ENCODE data around the gene KCNAB1.

The KCNAB1 gene

DNA sequence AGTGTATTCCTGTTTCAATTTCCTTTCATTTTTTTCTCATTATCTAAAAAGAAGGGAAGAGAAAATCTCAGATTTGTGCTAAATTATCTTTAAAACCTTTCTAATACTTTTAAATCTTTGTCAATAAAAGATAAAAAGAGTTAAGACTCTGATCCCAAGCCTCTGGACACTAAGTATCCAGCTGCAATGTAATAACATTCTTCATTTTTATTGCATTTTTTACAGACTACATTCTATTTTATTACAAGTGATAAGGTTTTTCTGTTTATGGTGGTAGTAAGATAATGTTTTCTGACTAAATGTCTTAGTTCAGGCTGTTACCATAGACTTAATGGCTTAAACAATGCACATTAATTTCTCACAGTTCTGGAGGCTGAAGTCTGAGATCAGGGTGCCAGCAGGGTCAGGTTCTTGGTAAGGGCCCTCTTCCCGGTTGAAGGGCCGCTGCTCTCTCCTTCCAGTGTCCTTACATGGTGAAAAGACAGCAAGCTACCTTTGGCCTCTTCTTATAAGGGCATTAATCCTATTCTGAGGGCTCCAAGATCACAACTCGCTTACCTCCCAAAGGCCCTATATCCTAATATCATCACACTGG is 19.7 kb downstream of the KCNAB1 start:
- no peak for DNase-seq

DNA sequence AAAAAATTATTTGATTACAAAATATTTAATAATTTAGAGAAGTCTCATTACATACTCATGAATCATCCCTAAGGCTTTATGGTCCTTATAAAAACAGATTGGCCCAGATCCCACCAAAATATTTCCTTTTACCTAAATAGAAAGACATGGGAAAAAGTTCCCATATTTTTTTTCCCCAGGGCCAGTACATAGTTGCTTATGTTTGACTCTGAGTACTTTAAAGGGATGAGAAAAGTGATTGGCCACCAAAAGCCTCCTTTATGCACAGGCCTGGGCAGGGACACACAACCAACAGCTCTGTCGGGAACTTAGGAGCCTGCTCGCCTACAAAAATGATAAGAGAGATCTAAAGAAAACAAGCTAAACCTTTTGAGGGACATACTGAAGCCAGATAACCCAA is 22.3 kb downstream of the KCNAB1 start:
- DNase-seq, result no peak

DNA sequence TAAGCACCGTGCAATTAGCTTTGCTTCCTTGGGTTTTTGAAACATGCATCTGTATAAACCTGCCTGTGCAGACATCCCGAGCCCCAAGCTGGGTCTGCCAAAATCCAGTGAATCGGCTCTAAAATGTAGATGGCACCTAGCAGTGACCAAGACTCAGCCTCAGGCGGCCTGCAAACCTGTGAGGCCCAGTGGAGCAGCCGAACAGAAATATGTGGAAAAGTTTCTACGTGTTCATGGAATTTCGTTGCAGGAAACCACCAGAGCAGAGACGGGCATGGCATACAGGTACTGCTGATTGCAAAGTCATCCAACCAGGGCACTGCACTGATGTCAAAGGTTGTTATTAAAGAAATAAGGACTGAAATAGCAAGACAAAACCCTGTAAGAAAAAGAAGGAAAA is 22.8 kb downstream of the KCNAB1 start:
- no peak for DNase-seq

DNA sequence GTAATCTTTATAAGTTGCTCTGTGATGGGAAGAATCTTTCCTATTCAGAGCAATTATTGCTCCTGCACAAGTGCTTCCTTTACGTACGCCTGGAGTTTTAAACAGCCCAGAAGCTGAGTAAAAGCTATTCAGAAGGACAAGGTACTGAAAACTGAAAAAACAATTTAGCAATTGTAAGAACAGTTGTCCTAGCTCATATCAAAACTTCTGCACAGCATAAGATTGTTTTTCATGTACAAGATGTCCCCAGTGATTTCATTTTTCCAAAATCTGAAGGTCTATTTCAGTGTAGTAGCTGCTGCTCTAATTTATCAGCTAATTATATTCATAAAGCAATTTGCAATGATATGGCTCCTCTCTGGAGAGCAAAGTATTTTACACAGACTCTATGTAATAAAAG is 23.7 kb downstream of the KCNAB1 start:
- no peak for DNase-seq

DNA sequence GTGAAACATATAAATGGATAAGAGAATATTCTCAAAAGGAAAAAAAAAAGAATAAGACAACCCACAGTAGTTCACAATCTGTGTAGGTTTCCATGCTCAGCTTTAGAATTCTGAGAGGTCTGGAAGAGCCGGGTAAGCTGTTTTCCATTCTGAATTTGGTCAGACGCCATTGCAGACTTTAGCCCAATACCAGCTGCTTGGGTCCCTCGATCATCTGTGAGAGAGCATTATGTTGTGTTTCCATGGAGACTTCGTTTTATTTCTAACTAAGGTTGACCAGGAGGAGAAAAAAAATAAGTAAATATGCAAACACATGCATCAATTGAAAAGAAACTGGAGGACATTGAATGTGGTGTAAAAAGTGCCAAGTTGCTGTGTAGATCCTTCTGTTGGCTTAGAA is 25.5 kb downstream of the KCNAB1 start:
- DNase-seq, result no peak

- DNase-seq, result no peak
Observed at GRCh38 chr3:156148345-156148945, 28.1 kb downstream of the KCNAB1 start.

GRCh38 chr3:156148946-156149381 is 28.6 kb downstream of the KCNAB1 start:
- no peak for DNase-seq

- DNase-seq, result no peak
Observed at GRCh38 chr3:156149876-156150275, 29.5 kb downstream of the KCNAB1 start.

- DNase-seq, result peak; percentile 34 to 67
Observed at GRCh38 chr3:156150434-156151066, 30.2 kb downstream of the KCNAB1 start.

- DNase-seq, result peak; percentile 77 to 80
Observed at GRCh38 chr3:156151824-156152428, 31.5 kb downstream of the KCNAB1 start.

DNA sequence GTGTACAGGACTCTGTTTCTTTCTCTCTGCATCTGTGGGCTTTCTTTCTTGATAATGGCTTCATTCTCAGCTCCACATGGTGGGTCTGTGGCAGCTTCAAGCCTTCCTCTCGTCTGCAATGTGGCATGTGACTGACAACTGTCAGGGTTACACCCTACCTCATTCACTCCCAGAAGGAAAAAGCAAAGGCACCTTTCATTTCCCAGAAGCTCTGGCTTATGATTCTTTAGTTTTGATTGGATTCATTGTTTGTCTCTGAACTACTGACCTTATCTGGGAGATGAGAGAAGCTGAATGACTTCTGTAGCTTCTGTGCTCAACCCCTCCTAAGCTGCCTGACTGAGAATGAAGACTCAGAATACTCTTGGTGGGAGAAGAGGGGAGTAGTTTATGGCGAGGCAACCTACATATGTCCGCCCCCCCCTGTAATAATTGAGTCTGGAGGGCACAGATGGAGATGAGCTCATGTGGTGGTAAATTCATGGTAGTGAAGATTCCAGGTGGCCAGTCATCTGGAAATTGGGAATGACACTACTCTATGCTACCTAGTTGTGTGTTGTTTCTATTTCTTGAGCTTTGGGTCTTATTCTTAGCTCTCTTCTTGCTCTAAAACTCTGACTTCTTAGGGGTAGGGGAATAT is 38.4 kb downstream of the KCNAB1 start:
- no peak for DNase-seq

- DNase-seq, result no peak
Observed at GRCh38 chr3:156160647-156161046, 40.3 kb downstream of the KCNAB1 start.

- DNase-seq, result peak in 1 of 2 experiments; percentile 14
Observed at GRCh38 chr3:156161172-156161571, 40.8 kb downstream of the KCNAB1 start.

DNA sequence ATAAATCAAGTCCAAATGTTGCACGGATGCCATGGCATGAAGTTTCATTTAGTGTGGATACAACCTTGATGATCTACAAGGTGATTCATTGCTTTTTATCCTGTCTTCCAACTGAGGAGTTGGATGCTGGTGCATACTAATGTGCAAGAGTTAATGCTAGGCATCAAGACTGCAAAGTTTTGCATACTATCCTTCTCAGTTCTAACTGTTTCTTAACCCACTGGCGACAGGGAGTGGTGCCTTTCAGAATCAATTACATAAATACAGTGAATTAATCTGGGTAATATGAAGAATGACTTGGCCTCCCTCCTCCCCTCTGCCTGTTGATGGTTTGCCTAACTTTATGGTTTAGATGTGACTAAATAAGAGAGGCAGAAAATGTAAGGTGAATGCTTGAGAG is 43.5 kb downstream of the KCNAB1 start:
- DNase-seq, result no peak

- no peak for DNase-seq
Observed at GRCh38 chr3:156166808-156167207, 46.4 kb downstream of the KCNAB1 start.

- DNase-seq, result no peak
Observed at GRCh38 chr3:156170571-156170970, 50.2 kb downstream of the KCNAB1 start.

GRCh38 chr3:156171281-156172267 is 51.2 kb downstream of the KCNAB1 start:
- DNase-seq, result no peak

DNA sequence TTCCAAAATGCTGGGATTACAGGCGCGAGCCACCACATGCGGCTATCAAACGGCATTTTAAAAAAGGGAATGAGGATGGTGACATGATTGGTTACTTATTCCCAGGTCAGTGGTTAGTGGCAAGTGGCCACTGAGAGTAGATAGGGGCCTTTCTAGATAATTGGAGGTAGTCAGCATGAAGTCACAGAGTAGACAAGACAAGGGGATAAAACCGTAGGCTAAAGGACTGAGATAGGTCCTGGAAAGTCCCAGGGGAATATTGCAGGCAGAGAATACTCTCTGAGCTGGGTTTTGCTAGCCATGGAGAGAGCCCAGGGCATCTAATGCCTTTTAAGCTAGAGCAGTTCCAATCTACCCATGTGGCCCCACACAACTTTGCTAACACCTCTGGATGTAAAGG is 52.2 kb downstream of the KCNAB1 start:
- no peak for DNase-seq

- peak; percentile 46 to 70 for DNase-seq
Observed at GRCh38 chr3:156174229-156174847, 54.0 kb downstream of the KCNAB1 start.

DNA sequence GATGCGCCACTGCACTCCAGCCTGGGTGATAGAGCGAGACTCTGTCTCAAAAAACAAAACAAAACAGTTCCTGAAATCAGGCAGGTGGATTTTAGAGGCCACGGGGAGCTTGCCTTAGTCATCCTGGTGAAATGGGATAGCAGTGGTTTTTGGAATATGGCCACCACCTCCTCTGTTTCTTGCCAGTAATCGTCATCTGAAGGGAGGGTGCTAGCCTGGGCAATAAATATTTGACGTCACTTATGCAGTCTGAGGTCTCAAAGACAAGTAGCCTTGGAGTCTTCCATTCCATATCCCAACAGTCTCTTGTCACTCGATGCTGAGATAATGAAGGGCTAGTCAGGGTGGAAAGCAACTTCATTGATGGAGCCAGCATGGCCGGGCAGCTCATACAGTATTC is 55.2 kb downstream of the KCNAB1 start:
- DNase-seq, result peak; percentile 78 to 79

DNA sequence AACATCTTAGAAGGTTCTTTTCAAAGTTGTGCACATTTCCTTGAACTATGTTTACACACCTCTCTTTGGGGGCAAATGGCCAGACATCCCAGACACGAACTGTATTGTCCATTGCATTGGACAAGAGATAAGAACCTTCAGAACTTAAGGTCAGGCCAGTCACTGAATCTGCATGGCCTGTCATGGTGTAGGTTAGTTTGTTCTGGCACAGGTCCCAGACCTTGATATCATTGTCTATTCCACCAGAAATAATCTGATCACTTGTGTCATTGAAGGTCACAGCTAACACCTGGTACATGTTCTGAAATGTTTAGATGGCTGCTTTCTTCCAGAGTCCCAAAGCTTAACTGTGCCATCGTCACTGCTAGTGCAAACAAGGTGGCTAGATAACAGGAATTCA is 55.7 kb downstream of the KCNAB1 start:
- DNase-seq, result peak; percentile 73 to 81

All from SHP77 (cell line).